NCI-H526 treated with DMSO at 0.1 percent for 48 hours (cell line): ENCODE results near the gene RASA4B.
"Not testable (repeated sequence)": the region's sequence is repeated elsewhere in the genome, so short reads cannot be mapped to it uniquely, and the experiment has no call there.

Experiments
- DNase-seq: peaks from one replicate; lab custom pipeline; 2025; lab: John Stamatoyannopoulos, UW

The RASA4B gene

DNA sequence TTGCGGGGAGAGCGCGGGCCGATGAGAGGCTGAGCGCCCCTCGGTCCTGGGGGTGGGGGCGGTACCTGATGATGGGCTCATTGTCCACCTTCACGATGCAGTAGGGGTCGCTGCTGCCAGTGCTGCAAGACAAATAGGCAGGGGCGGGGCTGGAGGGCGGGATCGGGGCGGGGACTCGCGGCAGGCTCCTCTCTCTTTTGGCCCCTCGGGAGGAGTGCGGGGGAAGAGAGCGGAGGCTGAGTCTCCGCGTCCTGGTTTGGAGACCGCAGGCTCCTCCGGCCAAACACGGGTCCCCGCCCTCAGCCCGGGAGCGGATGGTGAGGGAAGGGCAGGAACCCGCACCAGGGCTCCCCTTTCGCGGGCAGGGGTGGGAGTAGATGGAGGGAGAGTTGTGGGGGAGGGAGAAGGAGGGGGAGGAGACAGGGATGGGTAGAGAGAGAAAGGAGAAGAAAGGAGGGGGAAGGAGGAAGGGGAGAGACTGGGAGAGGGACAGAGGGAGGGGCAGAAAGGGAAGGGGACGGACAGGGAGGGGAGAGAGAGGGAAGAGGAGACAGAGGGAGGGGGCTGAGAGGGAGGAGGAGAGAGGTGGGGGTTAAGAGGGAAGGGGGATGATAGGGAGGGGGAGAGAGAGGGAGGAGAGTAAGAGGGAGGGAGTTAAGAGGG lies 5.6 kb downstream of the RASA4B start:
- not testable (repeated sequence) for DNase-seq

DNA sequence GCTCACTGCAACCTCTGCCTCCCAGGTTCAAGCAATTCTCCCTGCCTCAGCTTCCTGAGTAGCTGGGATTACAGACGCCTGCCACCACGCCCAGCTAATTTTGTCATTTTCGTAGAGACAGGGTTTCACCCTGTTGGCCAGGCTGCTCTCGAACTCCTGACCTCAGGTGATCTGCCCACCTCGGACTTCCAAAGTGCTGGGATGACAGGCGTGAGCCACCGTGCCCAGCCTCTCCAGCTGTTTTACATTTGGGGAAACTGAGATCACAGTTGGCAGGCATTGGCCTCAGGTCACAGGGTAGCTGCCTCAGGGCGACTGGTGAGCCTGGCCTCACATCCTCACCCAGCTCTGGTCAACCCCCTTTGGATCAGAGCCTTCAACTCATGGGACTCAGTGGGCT lies 7.0 kb downstream of the RASA4B start:
- not testable (repeated sequence) for DNase-seq

DNA sequence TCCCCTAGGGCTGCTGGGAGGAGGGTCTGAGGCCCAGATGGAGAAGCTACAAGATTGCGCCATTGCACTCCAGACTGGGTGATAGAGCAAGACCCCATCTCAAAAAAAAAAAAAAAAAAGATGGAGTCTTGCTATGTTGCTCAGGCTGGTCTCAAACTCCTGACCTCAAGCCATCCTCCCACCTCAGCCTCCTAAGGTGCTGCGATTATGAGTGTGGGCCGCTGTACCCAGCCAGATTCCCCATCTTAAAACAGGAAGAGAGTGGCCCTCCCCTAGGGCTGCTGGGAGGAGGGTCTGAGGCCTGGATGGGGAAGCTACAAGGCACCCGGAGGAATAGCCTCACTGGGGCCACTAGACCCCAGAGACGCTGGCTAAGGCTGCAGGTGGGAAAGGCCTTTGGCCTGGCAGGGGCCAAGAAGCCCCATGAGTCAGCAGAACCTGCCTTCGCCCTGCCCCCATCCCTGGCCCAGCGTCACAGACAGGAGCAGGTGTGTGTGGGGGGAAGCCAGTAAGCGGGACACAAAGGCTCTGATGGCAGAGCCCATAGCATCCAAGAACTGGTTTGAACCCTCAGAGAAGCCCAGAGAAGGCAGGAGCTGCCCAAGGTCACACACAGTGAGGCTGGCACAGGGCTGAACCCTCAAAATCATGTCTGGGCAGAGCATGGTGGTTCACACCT lies 10.0 kb downstream of the RASA4B start:
- DNase-seq = not testable (repeated sequence)

DNA sequence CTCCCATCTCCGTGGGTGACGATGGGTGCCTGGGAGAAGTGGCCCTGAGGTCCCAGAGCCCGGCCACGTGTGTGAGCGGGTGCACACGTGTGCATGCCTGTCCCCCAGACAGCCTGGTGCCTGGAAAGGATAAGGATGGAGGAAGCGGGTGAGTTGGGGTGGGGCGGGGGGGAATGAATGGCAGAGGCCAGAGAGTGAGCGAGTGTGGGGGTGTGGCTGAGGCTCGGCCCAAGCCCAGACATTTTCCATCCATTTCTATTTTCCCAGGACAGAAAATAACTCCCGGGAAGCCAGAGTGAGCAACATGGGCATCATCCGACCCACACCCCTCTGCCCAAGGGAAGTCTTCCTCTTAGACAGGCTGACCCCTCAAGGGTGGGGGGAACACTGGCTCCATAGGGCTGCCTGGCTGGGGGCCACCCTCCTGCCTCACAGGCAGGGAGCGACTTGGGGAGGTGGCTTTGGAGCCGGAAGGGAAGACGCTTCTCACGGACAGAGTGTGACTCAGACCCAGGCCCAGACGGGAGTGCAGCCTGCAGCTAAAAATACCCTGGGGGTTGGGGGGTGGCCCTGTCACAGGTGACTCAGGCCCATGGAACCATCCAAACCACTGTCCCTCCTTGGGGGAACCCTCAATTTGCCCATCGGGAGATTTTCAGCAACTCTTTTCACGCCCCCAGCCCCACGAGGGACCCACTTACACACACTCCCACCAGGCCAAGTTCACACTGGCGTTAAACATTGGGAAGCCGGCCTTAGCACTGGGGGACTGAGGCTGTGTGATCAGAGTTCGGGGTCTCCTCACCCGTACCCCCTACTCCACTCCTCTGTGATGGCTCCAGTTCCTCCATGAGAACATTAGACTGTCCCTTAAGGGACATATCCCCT lies 12.0 kb downstream of the RASA4B start:
- not testable (repeated sequence) for DNase-seq

DNA sequence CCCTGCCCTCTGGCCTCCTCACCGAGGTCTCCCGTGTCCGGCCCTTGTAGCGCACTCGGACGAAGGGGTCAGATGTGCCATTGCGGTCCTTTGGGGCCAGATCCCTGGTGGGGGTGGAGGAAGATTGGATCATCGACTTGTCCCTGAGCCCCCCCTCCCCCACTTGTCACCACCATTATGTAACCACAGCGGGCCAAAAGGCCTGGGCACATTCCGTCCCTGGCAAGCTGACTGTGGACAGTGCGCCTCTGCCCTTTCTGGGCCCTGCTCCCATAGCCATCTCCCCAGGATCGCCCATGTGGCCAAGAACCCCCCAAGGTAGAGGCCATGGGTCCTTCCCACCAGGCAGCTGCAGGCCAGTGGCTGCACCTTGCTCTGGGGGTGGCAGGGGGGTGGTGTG lies 14.4 kb downstream of the RASA4B start:
- not testable (repeated sequence) for DNase-seq

DNA sequence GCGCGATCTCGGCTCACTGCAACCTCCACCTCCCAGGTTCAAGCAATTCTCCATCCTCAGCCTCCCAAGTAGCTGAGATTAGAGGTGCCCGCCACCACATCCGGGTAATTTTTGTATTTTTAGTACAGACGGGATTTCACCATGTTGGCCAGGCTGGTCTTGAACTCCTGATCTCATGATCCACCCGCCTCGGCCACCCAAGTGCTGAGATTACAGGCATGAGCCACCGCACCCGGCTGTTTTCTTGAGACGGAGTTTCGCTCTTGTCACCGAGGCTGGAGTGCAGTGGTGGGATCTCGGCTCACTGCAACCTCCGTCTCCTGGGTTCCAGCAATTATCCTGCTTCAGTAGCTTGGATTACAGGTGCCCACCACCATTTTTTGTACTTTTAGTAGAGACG lies 19.3 kb downstream of the RASA4B start:
- DNase-seq = not testable (repeated sequence)

DNA sequence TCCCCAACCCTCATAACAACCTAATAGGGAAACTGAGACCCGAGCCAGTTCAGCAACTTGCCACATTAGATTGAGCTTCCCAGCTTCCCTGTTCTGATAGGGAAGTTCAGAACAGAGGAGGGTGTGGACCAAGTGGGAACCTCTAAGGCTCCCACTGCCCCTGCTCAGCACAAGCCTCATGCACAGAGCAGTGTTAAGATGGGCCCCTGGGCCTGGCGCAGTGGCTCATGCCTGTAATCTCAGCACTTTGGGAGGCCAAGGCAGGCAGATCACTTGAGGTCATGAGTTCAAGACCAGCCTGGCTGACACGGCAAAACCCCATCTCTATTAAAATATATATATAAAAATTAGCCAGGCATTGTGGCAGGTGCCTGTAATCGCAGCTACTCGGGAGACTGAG lies 20.3 kb downstream of the RASA4B start:
- DNase-seq = not testable (repeated sequence)

DNA sequence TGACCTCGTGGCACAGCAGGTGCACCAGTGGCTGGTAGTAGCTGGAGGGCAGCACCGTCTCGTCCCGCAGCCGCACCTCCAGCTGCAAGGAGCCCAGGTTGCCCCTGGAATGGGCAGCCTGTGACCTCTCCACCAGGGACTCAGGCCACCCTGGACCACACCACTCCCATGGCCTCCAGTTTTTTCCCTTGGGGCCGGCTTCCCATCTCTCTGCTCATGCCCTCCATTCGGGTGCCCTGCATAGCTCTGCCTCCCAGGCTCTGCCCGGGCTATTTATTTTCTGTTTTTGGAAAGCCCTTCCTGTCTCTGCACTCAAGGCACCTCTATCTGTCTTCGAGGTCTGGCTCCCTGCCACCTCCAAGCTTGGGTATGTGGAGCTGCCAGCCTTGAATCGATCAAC lies 20.7 kb downstream of the RASA4B start:
- not testable (repeated sequence) for DNase-seq

DNA sequence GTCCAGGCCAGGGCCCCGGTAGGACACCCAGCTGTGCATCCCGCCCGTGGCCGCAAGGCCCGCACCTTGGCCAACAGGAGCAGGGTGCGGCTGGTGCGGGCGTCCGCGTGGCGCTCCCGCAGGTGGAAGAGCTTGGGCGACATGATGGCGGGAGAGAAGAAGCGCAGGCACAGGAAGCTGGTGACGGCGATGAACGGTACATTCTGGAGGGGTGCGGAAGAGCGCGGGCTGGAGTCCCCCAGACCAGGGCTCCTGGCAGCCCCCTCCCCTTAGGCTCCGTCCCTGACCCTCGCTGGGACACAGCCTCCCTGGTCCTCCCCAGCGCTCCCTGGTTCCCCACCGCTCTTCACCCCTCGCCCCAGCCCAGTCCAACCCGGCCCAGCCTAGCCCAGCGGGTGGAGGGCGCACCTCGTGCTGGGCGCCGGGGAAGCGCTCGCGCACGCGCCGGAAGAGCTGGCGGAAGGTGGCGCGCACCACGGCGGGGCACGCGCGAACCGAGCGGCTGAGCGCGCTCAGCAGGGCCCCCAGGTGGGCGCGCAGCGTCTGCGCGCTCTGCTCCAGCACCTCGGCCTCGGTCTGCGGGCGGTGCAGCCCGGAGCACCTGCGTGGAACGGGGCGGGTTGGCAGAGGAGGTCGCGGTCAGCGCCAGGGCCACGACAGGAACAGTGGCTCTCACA lies 23.0 kb downstream of the RASA4B start:
- DNase-seq = not testable (repeated sequence)

DNA sequence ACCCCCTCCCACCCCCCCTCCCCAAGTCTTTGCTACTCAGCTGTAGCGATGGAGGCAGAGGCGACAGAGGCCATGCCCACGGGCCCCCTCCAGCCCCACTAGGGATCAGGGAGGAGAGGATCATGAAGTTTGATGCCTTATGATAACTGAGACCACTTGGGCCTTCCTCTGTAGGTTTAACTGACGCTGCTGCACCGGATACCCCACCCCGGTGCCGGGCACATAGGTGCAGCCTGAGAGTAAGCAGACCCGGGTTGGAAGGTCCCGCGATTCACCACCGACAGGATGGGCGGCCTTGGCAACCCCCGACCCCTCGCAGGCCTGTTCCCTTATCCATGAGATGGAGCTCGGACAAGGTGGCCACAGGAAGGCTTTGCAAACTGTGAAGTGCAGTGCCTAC lies 23.6 kb downstream of the RASA4B start:
- not testable (repeated sequence) for DNase-seq

DNA sequence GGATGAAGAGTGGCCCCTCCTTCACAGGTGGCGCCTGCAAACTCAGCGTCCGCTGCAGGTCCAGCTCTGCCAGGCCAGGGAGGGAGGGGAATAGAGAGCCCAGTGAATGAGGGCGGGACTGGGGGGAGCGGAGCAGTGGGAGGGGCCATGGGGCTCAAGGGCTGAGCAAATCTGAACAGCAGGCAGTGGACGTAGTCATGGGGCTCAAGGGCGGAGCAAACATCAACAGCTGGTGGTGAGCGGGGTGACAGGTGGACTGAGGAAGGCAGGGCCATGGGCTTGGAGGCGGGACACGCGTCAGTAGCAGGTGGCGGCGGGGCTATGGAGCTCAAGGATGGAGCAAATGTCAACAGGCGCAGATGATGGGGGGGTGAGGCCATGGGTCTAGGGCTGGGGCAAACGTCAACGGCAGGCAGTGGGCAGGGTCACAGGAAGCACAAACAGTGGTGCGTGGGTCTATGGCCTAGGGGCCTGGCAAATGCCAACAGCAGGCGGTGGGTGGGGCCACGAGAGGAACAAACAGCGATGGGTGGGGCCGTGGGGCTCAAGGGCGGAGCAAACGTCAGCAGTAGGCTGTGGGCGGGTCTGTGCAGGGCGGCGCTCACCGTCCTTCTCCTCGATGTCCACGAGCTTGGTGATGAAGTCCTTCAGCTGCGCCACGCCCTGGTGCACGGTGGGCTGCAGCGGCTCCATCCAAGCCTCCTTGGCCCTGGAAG lies 24.2 kb downstream of the RASA4B start:
- DNase-seq = not testable (repeated sequence)

DNA sequence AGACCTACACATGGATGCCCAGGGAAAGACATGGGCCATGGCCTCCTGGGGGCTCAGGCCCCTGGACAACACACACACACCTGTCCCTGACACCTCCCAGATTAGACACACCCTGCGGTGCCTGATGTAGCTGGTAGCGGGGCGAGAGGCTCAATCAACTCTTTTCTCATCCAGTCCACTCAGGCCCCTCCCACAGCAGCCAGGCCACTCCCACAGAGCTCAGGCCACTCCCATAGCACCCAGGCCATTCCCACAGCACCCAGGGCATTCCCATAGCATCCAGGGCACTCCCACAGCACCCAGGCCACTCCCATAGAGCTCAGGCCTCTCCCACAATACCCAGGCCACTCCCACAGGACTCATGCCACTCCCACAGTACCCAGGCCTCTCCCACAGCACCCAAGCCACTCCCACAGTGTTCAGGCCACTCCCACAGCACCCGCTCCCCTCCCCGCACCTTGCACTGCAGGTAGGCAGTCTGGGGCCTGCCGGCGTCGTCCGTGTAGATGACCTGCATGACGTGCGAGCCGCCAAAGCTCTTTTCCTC lies 27.0 kb downstream of the RASA4B start:
- DNase-seq = not testable (repeated sequence)

DNA sequence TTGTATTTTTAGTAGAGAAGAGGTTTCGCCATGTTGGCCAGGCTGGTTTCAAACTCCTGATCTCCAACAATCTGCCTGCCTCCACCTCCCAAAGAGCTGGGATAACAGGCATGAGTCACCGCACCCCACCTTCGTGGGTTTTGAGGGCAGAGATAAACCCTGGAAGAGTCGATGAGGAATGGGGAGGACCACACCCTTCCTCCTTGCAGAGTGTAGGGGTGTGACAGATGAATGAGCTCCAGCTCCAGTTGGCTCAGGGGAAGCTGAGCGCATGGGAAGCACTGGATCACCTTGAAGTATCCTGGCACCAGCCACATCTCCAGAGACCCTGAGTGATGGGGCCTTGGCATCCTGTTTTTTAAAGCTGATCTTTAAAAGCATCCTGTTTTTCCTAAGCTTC lies 33.3 kb downstream of the RASA4B start:
- not testable (repeated sequence) for DNase-seq

DNA sequence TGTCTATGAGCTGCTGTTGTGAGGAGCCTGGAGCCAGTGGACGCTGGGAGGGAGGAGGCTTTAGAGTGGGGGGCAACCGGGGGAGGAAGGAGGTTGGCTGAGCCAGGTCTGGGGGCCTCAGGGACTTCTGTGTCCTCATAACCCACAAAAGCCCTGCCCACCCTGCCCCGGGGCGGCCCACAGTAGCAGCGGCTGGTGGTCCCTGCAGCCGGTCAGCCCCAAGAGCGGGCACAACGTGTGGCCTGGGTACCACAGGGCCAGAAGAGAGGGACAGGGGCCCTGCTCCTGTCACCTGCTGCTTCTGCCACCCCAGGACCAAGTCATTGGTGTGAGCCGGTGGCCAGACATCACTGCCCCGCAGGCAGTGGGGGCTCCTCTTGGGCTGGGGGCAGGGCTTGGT lies 35.6 kb downstream of the RASA4B start:
- DNase-seq = not testable (repeated sequence)

DNA sequence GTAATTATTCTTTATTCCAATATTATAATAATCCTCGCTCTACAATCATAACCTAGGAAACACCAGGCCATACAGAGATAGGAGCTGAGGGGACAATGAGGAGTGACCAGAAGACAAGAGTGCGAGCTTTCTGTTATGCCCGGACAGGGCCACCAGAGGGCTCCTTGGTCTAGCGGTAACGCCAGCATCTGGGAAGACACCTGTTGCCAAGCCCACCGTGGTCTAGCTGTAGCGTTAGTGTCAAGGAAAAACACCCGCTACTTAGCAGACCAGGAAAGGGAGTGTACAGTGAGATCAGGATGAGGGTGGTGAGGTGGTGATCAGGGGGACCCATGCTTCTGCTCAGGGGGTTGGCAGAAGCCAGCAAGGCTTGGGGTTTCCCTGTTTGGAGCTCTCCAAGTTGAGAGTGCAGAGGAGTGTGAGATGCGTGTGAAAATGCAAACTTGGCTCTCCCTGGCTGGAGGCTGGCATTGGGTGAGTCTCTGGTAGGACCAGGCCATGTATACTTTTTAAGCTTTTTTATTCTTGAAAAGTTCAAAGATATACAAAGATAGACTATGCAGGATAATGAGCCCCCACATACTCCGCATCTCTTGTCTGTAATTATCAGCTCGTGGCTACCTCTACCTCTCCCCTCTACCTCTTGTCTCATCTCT lies 37.5 kb downstream of the RASA4B start:
- DNase-seq = not testable (repeated sequence)

DNA sequence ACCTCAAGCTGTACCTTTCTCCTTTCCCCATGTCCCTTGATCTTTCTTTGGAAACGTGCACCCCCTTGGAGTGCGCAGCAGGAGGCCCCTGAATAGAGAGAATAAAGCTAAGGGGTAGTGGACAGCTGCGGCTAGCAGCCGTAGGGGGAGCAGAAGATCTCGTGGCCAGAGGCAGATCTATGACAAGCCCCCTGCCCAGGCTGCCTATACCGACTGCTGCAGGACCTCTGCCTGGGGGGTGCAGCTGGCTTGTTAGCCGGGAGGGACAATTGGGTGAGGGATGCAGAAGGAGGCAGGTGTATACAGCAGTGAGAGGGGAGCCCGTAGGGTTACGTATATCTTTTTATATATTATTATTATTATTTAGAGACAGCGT lies 38.4 kb downstream of the RASA4B start:
- DNase-seq = not testable (repeated sequence)

DNA sequence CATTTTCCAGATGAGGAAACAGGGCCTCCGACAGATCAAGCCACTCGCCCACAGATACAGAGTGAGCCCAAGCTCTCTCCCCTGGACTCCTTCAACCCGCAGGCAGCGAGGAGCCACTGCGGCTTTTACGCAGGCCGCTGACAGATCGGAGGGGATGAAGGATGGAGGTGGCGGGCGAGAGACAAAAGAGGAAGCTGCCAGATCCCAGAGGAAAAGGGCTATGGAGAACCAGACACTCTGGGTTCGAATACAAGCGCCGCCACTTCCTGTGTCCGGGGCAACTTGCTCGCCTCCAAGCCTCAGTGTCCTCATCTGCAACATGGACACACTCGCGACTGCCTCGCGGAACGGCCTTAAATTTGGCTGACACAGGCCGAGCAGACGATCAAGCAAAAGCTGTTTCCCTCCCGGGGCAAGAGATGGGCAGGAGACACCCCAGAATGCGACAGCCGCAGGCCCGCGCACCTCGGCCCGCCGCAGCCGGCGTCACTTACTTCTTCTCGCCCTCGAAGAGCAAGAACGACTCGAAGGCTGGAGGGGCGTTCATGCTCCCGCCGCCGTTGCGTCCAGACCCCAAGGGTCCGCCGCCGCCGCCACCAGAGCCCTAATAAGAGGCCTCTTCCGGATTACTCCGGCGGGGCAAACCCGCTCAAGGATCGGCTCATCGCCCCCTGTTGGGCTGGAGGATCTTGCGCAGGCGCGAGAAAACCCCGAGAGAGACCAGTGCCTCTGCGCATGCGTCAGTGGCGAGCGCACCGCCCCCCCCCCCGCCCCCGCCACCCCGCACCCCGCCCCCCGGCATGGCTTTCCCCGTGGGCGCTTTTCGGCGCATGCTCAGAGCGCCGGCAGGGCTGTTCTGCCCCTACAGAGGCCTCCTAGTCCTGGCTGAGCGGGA lies 39.0 kb downstream of the RASA4B start, which contains the start of gene POLR2J:
POLR2J (minus strand) TSS at position 609 of the 895 bp plus-strand sequence; CDS start at position 547, 62 bp downstream.
- not testable (repeated sequence) for DNase-seq

DNA sequence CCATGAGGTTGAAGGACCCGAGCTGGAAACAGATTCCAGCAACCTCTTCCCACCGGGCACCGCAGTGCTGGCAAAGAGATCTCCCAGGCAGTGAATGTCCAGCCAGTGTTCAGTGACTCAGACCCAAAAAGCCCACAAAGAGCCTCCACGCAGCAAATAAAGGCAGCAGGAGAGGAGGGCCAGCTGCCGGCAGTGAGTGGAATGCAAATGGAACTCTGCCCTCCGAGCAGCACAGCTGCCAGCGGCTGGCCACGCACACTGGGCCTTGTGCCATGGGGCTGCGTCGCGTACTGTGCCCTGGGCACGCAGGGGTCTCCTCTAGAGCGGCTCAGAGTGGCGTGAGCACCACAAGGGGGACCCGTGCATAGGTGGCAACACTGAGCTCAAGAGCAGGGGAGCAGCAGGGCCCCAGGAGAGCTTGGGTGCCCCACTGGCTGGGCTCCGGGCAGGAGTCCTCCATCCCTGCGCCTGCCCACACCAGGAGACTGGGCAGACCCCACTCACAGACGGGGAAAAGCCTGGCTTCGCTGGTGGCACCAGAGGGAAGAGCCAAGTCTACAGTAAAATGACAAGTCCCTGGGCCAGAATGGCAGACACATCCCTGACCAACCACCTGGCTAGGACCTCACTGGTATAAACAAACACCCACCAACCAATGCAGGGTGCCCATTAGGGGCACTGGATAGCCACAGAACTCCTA lies 42.7 kb downstream of the RASA4B start:
- not testable (repeated sequence) for DNase-seq

DNA sequence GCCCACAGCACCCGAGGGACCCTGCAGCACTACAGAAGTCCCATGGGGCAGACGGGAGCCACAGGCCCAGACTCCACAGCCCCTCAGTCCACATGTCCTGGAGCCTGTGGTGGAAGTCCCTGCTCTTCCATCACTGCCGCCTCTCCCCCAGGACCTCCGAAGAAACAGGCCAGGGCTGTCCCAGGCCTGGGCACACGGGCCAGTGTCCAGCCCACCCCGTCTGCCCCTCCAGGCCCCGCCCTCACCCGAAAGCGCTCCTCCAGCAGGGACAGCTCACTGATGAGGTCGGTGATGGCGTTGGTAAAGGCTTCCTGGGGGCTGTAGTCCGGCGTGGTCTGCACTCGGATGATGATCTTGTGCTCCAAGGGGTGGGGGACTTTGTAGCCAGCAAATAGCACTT lies 43.5 kb downstream of the RASA4B start:
- DNase-seq = not testable (repeated sequence)
